ENCODE results near the gene C9orf152. TPM values are rescaled to one million over a fixed set of nuclear protein-coding genes. Genes with fewer than 3 reads are reported as not detected.

C9orf152 gene
- total and polyA plus RNA-seq, 2 of the 13 experiments (the other 11 are each of a cell fraction or from before 2014, with no cell fraction given) = 0.24 to 0.48 TPM

- TF ChIP-seq FOXP4 (CRISPR knock-in tag; IDR thresholded peaks at IDR 0.05) (0 out of 2 replicates have a peak, but pooled peaks have one; percentile 35), NONO (IDR thresholded peaks at IDR 0.05) (no peak), NONO (CRISPR knock-in tag; conservative IDR thresholded peaks at IDR 0.05) (no peak), FOXK2 (IDR thresholded peaks at IDR 0.05) (no peak), HCFC1 (IDR thresholded peaks at IDR 0.05; ENCODE audit: low read depth, low read length) (no peak), PBX2 (CRISPR knock-in tag; IDR thresholded peaks at IDR 0.05) (no peak), SNAPC2 (CRISPR knock-in tag; IDR thresholded peaks at IDR 0.05) (no peak), RNF2 (conservative IDR thresholded peaks at IDR 0.05; ENCODE audit: low read depth) (no peak), SOX6 (IDR thresholded peaks at IDR 0.05) (no peak), SOX6 (CRISPR knock-in tag; IDR thresholded peaks at IDR 0.05) (peak; percentile 28; the same call in 1 of the 2 replicates), ELF4 (CRISPR knock-in tag; IDR thresholded peaks at IDR 0.05; ENCODE audit: borderline replicate concordance) (no peak), PAF1 (CRISPR knock-in tag; IDR thresholded peaks at IDR 0.05) (no peak), ATF3 (CRISPR knock-in tag; IDR thresholded peaks at IDR 0.05) (no peak), ZNF790 (CRISPR knock-in tag; IDR thresholded peaks at IDR 0.05; ENCODE audit: borderline replicate concordance) (no peak), HOXA7 (CRISPR knock-in tag; IDR thresholded peaks at IDR 0.05) (no peak), MTF2 (CRISPR knock-in tag; IDR thresholded peaks at IDR 0.05; ENCODE audit: borderline replicate concordance) (no peak), ZNF530 (CRISPR knock-in tag; IDR thresholded peaks at IDR 0.05; ENCODE audit: low read depth) (no peak), FOXJ3 (CRISPR knock-in tag; IDR thresholded peaks at IDR 0.05; ENCODE audit: borderline replicate concordance) (no peak), SIN3A (IDR thresholded peaks at IDR 0.05; ENCODE audit: borderline replicate concordance, low read depth, low read length) (no peak), ZNF343 (CRISPR knock-in tag; IDR thresholded peaks at IDR 0.05) (no peak), ZNF441 (CRISPR knock-in tag; IDR thresholded peaks at IDR 0.05; ENCODE audit: borderline replicate concordance) (no peak), TSC22D2 (CRISPR knock-in tag; IDR thresholded peaks at IDR 0.05; ENCODE audit: borderline replicate concordance) (no peak), PHF21A (CRISPR knock-in tag; IDR thresholded peaks at IDR 0.05) (no peak), MATR3 (CRISPR knock-in tag; IDR thresholded peaks at IDR 0.05) (no peak)
- TF ChIP-seq, protein P1, sequence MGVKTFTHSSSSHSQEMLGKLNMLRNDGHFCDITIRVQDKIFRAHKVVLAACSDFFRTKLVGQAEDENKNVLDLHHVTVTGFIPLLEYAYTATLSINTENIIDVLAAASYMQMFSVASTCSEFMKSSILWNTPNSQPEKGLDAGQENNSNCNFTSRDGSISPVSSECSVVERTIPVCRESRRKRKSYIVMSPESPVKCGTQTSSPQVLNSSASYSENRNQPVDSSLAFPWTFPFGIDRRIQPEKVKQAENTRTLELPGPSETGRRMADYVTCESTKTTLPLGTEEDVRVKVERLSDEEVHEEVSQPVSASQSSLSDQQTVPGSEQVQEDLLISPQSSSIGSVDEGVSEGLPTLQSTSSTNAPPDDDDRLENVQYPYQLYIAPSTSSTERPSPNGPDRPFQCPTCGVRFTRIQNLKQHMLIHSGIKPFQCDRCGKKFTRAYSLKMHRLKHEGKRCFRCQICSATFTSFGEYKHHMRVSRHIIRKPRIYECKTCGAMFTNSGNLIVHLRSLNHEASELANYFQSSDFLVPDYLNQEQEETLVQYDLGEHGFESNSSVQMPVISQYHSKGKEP (CRISPR knock-in tag; IDR thresholded peaks at IDR 0.05) = no peak
- TF ChIP-seq, protein P2, sequence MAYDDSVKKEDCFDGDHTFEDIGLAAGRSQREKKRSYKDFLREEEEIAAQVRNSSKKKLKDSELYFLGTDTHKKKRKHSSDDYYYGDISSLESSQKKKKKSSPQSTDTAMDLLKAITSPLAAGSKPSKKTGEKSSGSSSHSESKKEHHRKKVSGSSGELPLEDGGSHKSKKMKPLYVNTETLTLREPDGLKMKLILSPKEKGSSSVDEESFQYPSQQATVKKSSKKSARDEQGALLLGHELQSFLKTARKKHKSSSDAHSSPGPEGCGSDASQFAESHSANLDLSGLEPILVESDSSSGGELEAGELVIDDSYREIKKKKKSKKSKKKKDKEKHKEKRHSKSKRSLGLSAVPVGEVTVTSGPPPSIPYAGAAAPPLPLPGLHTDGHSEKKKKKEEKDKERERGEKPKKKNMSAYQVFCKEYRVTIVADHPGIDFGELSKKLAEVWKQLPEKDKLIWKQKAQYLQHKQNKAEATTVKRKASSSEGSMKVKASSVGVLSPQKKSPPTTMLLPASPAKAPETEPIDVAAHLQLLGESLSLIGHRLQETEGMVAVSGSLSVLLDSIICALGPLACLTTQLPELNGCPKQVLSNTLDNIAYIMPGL (CRISPR knock-in tag; IDR thresholded peaks at IDR 0.05; ENCODE audit: borderline replicate concordance in 1 of 2, low read depth in 1 of 2) = no peak
These were observed 43.3 kb upstream of the C9orf152 start (continued) for GRCh38 chr9:110251212-110251611.

All from HepG2 (cell line).